Mucosa of descending colon (tissue), 3 donors: Measurements from ENCODE around the gene OR1J1. TPM values are rescaled to one million over a fixed set of nuclear protein-coding genes. Genes with fewer than 3 reads are reported as not detected.
A peak's percentile ranks its signal among the peaks of the same experiment; 100 is the strongest.

ENCODE experiments used
- ATAC-seq: fragments of 200-7000 bp; cut with Tn5 transposase; one replicate; pipeline ENCODE4 v1.9.1; 2020; ENCODE audit warnings: mild to moderate bottlenecking, moderate library complexity
- DNase-seq, 3 donors: peaks; one replicate each; pipeline ENCODE4 v3.0.0-alpha.2; 2020
- H3K36me3 ChIP-seq: fragments of 200-600 bp; one replicate; pipeline ENCODE4 v1.8.0; 2021; ENCODE audit warnings: low read depth, mild to moderate bottlenecking
- H3K4me1 ChIP-seq: fragments of 200-600 bp; one replicate; pipeline ENCODE4 v1.8.0; 2021; ENCODE audit warnings: low read depth, mild to moderate bottlenecking
- H3K4me3 ChIP-seq: fragments of 200-600 bp; one replicate; pipeline ENCODE4 v1.8.0; 2021; ENCODE audit warnings: mild to moderate bottlenecking
- H3K9me3 ChIP-seq: fragments of 200-600 bp; one replicate; pipeline ENCODE4 v1.8.0; 2021; ENCODE audit warnings: mild to moderate bottlenecking
- CTCF ChIP-seq: fragments of 200-600 bp; IDR thresholded peaks from one replicate; pipeline ENCODE4 v1.8.0; 2022; ENCODE audit warnings: antibody characterized with exemption, mild to moderate bottlenecking
- intact Hi-C, 2 donors: fragments of 100-400 bp; cut with DNase I in 1 of 2; cut with micrococcal nuclease in 1 of 2; formaldehyde crosslinking; loops; one replicate each; pipeline versions ENCODE4 v1.11.0 to v1.11.1; 2022; cut with DNase I, micrococcal nuclease
- total RNA-seq, 3 donors: library from RNA; stranded (reverse); fragmentation: NEBNext Ultra II Directional in 2 of 3; extraction: Animal tissue kit (Norgen Biotek cat#: 25700) in 2 of 3; gene quantifications; one replicate each; pipeline versions ENCODE4 v1.2.1 to v1.2.4, GENCODE V29; 2021 to 2023
- donor health status: DM: no; HTN: no; CAD: no; lungs with moderate emphysema.
- donor health status: DM: no; HTN: no; CAD: no.
- donor health status: DM: no; HTN: yes; CAD: no.

Gene OR1J1
- total RNA-seq, 3 donors from 2014 or later, result not detected

- no peak for DNase-seq
- H3K4me1 ChIP-seq, result no peaks in the 10 kb centered on the region
- intact Hi-C loops, result no loop called here
- H3K36me3 ChIP-seq, result no peaks in the 10 kb centered on the region
- H3K4me3 ChIP-seq, result no peak overlapping the region
- no peaks in the 10 kb centered on the region for H3K9me3 ChIP-seq
- no peak for TF ChIP-seq CTCF
- no peak for ATAC-seq
Observed at GRCh38 chr9:122475717-122476116, 2.0 kb downstream of the OR1J1 start.

GRCh38 chr9:122474561-122474960 lies 3.2 kb downstream of the OR1J1 start:
- intact Hi-C loops, result no loop called here
- TF ChIP-seq CTCF, result no peak
- H3K36me3 ChIP-seq, result no peaks in the 10 kb centered on the region
- H3K9me3 ChIP-seq, result no peaks in the 10 kb centered on the region
- DNase-seq, result no peak
- H3K4me3 ChIP-seq, result no peak overlapping the region
- ATAC-seq, result no peak
- H3K4me1 ChIP-seq, result no peaks in the 10 kb centered on the region

GRCh38 chr9:122468735-122469134 lies 9.0 kb downstream of the OR1J1 start:
- intact Hi-C loops, result loop anchor here (5.0 kb wide), 1 partner anchor 344 kb away; no protein-coding TSS in a partner anchor
- no peak for TF ChIP-seq CTCF
- H3K4me1 ChIP-seq, result peaks cover 10% of the 10 kb centered on the region
- ATAC-seq (no peak), DNase-seq (no peak)
- no peaks in the 10 kb centered on the region for H3K36me3 ChIP-seq
- H3K9me3 ChIP-seq, result no peaks in the 10 kb centered on the region
- H3K4me3 ChIP-seq, result no peak overlapping the region

GRCh38 chr9:122466456-122466855 lies 11.3 kb downstream of the OR1J1 start:
- no peak for TF ChIP-seq CTCF
- Histone ChIP-seq H3K36me3 (no peaks in the 10 kb centered on the region), H3K4me1 (peaks cover 10% of the 10 kb centered on the region), H3K4me3 (no peak overlapping the region), H3K9me3 (no peaks in the 10 kb centered on the region)
- DNase-seq, result no peak
- intact Hi-C loops, result loop anchor here (5.0 kb wide), 1 partner anchor 346 kb away; no protein-coding TSS in a partner anchor
- ATAC-seq, result no peak

- DNase-seq, result peak in 2 of 3 donors; percentile 57 to 86
- intact Hi-C loops, result loop anchor here (5.0 kb wide), 1 partner anchor 347 kb away; no protein-coding TSS in a partner anchor
- H3K4me3 ChIP-seq, result no peak overlapping the region
- no peaks in the 10 kb centered on the region for H3K9me3 ChIP-seq
- peak; percentile 47 for TF ChIP-seq CTCF
- ATAC-seq, result peak; percentile 93
- no peaks in the 10 kb centered on the region for H3K36me3 ChIP-seq
- peaks cover 10% of the 10 kb centered on the region for H3K4me1 ChIP-seq
Observed at GRCh38 chr9:122464633-122465567, 12.8 kb downstream of the OR1J1 start.
